NK-92 treated with Interleukin-12 subunit alpha and Interleukin-12 subunit beta, amount 100 ng/mL, for 24 hours (cell line): ENCODE results near the gene PRDM12.

Source experiments
- DNase-seq: peaks from one replicate; lab custom pipeline; 2025; lab: John Stamatoyannopoulos, UW

The PRDM12 gene

GRCh38 chr9:130689937-130690700, 25.7 kb downstream of the PRDM12 start:
- DNase-seq, result no peak

- no peak for DNase-seq
Observed at GRCh38 chr9:130692321-130692720, 27.9 kb downstream of the PRDM12 start.

- DNase-seq, result no peak
Observed at GRCh38 chr9:130693101-130693425, 28.7 kb downstream of the PRDM12 start.

- peak; percentile 95 for DNase-seq
Observed at GRCh38 chr9:130693426-130694191, 29.2 kb downstream of the PRDM12 start, which contains the start of gene EXOSC2. EXOSC2 (plus strand) TSS chr9:130693780; CDS start chr9:130693792, 12 bp downstream.

GRCh38 chr9:130694205-130694604, 29.8 kb downstream of the PRDM12 start:
- DNase-seq, result no peak

- no peak for DNase-seq
Observed at GRCh38 chr9:130696139-130696650, 31.8 kb downstream of the PRDM12 start.

GRCh38 chr9:130696996-130697395, 32.6 kb downstream of the PRDM12 start:
- no peak for DNase-seq

- no peak for DNase-seq
Observed at GRCh38 chr9:130698514-130698913, 34.1 kb downstream of the PRDM12 start.

- DNase-seq, result no peak
Observed at GRCh38 chr9:130699047-130699446, 34.7 kb downstream of the PRDM12 start.

- DNase-seq, result no peak
Observed at GRCh38 chr9:130701059-130702022, 36.9 kb downstream of the PRDM12 start.

GRCh38 chr9:130703501-130703900, 39.1 kb downstream of the PRDM12 start:
- DNase-seq, result no peak

GRCh38 chr9:130707225-130707976, 43.0 kb downstream of the PRDM12 start:
- DNase-seq, result peak; percentile 9

GRCh38 chr9:130710822-130711352, 46.5 kb downstream of the PRDM12 start:
- no peak for DNase-seq

- DNase-seq, result no peak
Observed at GRCh38 chr9:130711469-130711868, 47.1 kb downstream of the PRDM12 start.

GRCh38 chr9:130712564-130713285, 48.3 kb downstream of the PRDM12 start:
- peak; percentile 89 for DNase-seq

- no peak for DNase-seq
Observed at GRCh38 chr9:130713286-130713960, 49.0 kb downstream of the PRDM12 start.

GRCh38 chr9:130714586-130715110, 50.3 kb downstream of the PRDM12 start:
- no peak for DNase-seq

GRCh38 chr9:130715270-130715669, 50.9 kb downstream of the PRDM12 start:
- DNase-seq, result no peak

GRCh38 chr9:130718562-130718961, 54.2 kb downstream of the PRDM12 start:
- no peak for DNase-seq
